NAMALWA (cell line): ENCODE measurements around the gene OCIAD1.
A peak's percentile ranks its signal among the peaks of the same experiment; 100 is the strongest.
"Not testable (repeated sequence)": the region's sequence is repeated elsewhere in the genome, so short reads cannot be mapped to it uniquely, and the experiment has no call there.

Experiments used
- DNase-seq: peaks from one replicate; pipeline ENCODE4 v3.0.0-alpha.2; 2015; ENCODE audit warnings: low spot score

Gene OCIAD1

DNA sequence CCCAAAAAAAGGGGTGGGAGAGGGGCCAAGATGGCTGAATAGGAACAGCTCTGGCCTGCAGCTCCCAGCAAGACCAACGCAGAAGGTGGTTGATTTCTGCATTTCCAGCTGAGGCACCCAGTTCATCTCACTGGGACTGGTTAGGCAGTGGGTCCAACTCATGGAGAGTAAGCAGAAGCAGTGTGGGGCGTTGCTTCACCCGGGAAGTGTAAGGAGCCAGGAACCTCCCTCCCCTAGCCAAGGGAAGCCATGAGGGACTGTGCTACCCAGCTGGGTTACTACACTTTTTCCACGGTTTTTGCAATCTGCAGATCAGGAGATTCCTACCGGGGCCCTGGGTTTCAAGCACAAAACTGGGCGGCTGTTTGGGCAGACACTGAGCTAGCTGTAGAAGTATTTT, 13.9 kb upstream of the OCIAD1 start:
- DNase-seq: no peak

DNA sequence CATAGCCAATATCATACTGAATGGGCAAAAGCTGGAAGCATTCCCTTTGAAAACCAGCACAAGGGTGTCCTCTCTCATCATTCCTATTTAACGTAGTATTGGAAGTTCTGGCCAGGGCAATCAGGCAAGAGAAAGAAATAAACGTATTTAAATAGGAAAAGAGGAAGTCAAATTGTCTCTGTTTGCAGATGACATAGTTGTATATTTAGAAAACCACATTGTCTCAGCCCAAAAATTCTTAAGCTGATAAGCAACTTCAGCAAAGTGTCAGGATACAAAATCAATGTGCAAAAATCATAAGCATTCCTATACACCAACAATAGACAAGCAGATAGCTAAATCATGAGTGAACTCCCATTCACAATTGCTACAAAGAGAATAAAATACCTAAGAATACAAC, 9.5 kb upstream of the OCIAD1 start:
- DNase-seq: not testable (repeated sequence)

DNA sequence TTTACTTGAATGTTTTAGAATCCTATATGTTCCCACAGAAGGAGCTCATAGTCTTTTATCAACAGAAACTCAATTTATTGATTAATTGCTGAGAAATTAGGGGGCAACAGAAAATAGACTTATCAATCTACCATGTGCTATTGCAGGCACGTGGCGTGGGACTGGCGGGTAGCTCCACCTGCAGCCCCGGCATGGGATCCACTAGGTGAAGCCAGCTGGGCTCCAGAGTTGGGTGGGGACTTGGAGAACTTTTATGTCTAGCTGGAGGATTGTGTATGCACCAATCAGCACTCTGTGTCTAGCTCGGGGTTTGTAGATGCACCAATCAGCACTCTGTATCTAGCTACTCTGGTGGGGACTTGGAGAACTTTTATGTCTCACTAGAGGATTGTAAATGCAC, 3.3 kb upstream of the OCIAD1 start:
- DNase-seq: no peak

DNA sequence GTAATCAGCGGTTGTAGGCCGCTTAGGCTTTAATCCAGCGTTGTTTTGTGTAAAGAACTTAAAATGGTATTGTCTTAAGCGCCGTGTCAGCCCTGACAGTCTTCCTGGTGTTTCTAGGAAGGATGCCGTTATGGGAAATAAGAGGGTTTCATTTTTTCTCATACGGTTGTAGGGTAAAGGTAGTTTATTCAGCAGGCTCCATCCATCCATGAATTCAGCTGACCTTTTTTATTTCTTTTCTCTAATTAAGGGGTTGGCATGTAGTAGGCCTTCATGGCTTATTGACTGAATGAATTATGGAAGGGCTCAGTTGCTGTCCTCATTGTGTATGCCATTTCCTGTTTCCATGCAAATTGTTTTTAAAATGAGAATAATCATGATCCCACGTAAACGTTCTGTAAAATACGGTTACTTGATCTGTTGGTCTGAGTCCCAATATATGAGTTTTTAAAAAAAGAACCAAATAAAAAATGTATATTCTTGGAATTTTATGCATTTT, 693 bp downstream of the OCIAD1 start:
- peak; percentile 65 for DNase-seq

DNA sequence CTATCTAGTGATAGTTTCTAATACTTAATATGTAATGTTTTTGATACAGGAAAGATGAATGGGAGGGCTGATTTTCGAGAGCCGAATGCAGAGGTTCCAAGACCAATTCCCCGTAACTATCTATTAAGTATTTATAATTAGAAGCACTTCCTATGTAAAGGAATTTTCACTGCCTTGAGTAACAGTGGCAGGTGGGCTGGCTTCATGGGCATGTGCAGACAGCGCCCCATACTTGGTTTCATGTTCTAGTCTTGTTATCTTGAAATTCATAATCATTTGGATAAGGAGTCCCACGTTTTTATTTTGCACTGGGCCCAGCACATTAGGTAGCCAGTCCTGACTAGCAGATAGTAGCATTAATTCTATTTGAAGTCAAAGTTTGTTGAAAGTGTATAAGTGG, 1.7 kb downstream of the OCIAD1 start:
- DNase-seq: no peak

DNA sequence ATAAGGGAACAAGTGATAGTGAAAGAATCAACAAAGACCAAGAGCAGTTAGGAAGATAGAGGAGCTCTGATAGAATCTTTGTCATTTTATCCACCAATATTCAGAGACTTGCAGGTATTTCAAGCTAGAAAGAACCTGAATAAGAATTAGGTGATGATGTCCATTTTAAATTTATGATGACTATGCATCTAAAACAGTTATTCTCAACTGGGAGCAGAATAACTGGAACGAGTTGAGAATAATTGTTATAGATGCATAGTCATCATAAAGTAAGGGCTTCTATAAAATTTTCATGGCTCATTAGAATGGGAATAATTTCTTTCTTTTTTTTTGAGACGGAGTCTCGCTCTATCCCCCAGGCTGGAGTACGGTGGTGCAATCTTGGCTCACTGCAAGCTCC, 5.8 kb downstream of the OCIAD1 start:
- DNase-seq: no peak

DNA sequence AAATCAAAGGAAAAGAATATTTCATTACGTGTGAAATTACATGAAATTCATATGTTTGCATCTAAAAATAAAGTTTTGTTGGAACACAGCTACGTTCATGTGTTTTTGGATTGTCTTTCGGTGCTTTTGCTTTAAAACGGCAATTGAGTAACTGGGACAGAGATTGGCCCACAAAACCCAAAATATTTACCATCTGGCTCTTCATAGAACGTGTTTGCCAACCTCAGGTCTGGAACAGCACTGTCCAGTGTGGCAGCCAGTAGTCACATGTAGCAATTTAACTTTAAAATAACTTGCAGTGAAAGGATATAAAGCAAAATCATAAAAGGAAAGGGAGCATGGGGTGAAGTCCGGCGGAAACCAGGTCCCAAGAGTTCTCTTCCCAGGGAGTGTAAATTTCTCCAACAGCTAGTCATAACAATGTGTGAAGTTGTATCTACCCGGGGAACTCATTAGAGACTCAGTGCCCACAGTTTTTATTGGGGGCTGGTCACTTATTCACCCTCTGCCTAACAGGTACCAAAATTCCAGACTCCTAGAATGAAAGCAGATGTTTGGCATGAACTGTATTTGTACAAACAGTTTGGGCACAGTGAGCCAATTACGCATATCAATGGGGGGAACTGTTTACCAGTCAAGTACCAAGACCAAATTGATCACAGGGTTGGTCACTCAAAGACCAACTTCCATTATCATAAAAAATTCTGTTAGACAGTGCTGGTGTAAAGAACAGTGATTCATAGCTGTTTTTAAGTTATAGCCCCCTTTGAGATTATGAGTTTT, 10.3 kb downstream of the OCIAD1 start:
- DNase-seq: no peak

DNA sequence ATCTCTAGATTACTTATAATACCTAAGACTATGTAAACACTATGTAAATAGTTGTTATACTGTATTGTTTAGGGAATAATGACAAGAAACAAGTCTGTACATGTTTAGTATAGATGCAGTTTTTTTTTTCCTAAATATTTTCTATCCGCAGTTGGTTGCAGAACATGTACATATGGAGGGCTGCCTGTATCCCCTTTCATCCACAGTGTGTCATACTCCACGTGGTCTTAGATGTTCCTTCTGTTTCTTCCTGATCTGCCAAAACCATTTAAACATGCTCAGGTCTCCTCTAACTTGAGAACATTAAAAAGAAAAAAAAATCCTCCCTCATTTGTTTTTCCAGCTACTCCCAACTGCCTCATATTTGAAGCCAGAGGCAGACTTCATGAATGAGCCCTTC, 14.0 kb downstream of the OCIAD1 start:
- DNase-seq: no peak

DNA sequence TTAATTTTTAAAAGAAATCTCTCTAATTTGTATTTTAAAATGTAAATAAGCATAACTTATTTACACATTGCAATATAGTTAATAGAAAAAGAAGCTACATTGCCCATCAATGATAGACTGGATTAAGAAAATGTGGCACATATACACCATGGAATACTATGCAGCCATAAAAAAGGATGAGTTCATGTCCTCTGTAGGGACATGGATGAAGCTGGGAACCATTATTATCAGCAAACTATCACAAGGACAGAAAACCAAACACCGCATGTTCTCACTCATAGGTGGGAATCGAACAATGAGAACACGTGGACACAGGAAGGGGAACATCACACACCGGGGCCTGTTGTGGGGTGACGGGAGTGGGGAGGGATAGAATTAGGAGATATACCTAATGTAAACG, 17.9 kb downstream of the OCIAD1 start:
- not testable (repeated sequence) for DNase-seq

DNA sequence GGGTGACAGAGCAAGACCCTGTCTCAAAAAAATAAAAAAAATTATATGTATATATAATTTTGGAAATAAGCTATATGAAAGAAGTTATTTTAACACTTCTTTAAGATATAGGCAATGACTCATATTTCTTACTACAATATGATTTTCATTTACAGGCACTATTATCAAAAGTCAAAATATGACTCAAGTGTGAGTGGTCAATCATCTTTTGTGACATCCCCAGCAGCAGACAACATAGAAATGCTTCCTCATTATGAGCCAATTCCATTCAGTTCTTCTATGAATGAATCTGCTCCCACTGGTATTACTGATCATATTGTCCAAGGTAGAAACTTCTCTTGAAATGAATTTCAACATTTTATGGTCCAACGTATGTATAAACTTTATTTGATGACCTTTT, 20.8 kb downstream of the OCIAD1 start:
- no peak for DNase-seq

DNA sequence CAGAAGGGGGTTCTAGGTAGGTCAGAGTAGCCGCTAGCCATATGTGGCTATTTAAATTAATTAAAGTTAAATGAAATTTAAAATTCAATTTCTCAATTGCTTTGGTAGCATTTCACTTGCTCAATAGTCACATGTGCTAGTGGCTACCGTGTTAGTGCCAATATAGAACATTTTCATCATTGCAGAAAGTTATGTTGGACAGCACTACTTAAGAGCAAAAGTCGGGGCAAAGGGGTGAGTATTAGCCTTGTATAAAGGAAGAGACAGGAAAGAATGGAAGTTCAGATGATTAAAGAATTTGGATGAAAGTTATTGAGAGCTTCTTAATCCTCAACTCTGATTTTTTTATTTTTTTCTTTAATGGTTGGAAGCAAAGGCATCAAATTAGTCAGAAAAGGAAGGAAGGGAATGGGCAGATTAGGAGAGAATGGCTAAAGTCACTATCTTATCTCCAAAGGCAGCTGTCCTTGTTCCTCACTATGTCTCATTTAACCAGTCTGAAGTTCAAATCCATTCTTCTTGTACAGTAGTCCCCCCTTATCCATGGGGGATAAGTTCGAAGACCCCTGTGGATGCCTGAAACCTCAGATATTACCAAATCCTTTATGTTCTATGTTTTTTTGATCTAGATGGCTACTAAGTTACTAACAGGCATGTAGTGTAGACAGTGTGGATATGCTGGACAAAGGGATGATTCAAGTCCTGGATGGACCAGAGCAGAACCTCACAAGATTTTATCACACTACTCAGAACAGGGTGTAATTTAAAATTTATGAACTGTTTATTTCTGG, 22.9 kb downstream of the OCIAD1 start:
- DNase-seq: no peak

DNA sequence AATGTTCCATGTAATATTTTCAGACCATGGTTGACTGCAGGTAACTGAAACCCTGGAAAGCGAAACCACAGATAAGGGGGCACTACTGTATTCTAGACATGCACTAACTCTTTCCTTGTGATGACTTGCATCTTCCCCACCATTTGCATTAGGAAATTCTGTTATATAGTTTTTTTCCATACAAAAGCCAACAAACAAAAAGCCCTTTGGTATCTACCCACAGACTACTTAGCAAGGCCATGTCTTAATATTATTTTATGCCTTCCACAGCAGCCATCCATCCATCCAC, 23.5 kb downstream of the OCIAD1 start:
- no peak for DNase-seq

DNA sequence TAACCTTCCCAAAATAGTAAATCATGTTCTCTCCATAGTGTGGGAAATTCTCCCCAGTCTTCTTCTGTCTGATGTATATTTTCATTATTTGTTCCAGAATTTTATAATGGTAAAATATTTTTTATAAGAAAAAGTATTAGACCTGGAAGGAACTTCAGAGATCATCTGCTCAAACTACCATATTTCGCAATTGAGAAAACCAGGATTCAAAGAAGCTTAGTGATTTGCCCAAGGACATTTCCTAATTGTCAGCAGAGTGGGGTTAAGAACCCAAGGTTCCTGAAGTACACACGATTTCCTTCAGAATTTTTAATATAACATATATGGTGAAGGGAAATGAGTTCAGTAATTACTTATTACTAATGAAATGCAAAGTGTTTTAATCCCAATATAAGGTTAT, 24.1 kb downstream of the OCIAD1 start:
- no peak for DNase-seq

DNA sequence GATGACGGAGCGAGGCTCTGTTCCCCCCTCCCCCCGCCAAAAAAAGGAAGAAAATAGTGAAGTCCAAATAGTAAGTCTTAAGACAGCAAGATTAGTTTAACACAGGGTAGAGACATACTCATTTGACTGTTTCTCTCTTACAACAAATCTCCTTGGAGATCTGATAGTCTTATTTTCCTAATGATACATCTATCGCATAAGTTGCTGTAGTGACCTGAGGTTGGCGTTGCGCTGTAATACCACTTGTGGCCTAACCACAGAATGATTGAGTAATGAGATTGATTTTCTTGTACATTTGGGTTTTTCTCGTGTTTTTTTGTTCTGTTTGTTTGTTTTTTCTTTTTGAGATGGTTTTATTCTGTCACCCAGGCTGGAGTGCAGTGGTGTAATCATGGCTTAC, 27.2 kb downstream of the OCIAD1 start:
- DNase-seq: no peak

DNA sequence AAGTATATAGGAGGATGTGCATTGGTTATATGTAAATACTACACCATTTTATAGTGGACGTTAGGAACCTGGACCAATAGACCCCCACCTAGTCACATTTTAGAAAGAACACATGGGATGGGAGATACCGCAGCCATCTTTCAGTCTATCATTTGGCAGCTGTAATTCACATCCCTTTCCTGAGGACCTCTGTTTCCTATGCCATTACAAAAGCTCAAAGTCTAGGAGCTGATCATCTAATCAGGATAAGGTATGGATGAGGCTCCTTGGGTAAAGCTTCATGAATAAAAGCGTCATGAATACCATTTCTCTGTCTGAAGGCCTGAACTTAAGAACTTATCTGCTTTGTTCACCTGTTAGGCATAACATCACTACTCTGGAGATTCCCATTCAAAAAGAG, 31.1 kb downstream of the OCIAD1 start:
- no peak for DNase-seq

DNA sequence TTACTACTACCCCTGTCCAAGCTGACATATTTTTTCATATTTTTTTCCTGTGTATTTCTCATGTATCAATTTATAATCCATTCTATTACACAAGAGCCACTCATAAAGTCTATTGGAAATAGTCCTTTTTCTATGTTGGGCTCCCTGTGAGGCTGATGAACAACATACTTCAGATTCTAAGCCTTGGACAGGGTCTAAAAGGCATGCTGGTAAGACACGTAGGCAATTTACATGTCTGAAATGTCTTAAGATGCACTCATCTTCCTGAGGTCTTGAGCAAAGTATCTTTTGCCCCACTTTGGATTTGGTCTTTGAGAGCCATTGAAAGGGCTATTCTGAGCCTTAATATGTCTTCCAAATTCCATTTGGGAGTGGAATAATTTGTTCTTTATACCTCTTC, 31.8 kb downstream of the OCIAD1 start:
- DNase-seq: no peak

DNA sequence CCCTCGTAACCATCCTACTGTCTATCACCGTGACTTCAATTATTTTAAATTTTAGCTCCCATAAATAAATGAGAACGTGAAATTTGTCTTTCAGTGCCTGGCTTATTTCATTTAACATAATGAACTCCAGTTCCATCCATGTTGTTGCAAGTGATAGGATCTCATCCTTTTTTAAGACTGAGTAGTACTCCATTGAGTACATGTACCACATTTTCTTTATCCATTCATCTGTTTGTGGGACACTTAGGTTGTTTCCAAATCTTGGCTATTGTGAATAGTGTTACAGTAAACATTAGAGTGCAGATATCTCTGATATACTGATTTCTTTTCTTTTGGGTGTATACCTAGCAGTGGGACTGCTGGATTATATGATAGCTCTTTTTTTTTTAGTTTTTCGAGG, 32.8 kb downstream of the OCIAD1 start:
- DNase-seq: no peak

DNA sequence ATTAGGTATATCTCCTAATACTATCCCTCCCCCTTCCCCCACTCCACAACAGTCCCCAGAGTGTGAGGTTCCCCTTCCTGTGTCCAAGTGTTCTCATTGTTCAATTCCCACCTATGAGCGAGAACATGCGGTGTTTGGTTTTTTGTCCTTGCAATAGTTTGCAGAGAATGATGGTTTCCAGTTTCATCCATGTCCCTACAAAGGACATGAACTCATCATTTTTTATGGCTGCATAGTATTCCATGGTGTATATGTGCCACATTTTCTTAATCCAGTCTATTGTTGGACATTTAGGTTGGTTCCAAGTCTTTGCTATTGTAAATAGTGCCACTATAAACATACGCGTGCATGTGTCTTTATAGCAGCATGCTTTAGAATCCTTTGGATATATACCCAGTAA, 33.8 kb downstream of the OCIAD1 start:
- DNase-seq: not testable (repeated sequence)

DNA sequence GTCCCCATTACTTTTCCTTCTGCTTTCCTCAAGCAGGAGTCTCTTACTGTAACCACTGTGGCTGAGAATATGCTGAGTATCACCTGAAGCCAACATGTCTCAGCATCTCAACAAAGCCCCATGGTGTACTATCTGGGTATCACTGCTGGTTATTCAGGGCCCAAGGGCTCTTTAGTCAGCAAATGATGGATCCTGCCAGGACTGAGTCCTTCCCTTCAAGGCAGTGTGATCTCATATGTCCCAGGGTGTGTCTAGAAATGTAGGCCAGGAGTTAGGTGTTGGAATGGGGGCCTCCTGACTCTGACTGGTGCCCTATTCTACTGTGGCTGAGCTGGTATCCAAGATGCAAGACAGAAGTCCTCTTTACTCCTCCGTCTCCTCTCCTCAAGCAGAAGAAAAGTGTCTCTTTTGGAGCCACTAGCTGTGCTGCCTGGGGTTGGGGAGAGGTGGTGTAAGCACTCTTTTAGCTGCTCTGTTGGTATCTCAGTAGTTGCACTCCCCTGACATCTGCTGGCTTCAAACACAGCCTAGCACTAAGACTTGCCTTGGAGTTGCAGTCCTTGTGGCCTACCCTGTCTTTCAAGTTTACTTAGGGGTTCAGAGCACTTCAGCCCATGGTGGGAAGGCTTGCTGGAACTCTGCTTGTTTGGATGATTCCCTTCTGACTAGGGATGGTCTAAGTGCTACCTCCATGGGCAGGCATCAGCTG, 47.1 kb downstream of the OCIAD1 start:
- DNase-seq: no peak

DNA sequence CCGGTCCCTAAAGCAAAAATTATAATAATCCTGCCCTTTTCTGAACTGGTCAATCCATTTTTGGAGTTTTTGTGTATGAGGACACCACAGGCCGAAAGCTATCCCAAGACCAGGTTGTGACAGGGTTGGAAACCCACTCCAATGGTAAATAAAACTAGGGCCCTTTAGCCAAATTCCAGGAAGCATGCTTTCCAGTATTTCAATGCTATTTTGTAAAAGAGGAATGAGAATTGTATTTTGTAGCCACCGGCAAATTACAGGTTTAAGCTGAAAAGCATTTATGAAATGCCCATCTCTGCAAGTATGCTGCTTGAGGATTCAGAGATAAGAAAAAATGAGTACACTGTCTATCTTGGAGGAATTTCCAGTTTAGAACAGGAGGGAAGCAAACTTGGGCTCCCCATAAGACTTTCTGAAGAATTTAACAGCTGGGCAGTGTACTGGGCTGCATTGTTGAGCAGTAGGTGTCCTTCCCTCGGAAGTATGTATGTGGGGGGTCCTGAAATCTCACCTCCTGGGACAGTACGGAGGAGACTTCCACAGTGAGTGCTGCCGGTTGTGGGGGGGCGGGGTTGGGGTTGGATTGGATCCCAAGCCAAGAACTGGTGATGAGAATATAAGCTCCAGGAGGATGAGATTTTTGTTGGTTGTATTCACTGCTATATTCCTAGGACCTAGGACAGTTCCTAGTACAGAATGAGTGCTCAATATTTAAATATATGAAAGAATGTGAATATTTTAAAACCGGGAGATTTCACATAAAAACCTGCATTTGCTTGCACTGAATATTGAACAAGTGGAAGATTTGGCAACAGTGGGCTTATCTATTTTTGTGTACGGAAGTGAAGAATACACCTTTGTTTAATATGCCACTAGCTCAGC, 48.9 kb downstream of the OCIAD1 start:
- no peak for DNase-seq

DNA sequence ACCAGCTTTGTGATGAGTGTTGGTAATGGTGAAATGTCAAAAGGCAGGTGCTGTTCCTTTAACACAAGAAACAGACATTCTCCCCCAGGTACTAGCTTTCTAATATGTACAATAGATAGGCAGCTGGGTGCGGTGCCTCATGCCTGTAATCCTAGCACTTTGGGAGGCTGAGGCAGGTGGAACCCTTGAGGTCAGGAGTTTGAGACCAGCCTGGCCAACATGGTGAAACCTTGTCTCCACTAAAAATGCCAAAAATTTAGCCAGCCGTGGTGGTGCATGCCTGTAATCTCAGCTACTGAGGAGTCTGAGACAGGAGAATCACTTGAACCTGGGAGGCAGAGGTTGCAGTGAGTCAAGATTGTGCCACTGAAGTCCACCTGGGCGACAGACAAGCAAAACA, 50.8 kb downstream of the OCIAD1 start:
- DNase-seq: not testable (repeated sequence)

DNA sequence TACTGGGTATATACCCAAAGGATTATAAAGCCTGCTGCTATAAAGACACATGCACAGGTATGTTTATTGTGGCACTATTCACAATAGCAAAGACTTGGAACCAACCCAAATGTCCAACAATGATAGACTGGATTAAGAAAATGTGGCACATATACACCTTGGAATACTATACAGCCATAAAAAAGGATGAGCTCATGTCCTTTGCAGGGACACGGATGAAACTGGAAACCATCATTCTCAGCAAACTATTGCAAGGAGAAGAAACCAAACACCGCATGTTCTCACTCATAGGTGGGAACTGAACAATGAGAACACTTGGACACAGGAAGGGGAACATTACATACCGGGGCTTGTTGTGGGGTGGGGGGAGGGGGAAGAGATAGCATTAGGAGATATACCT, 58.9 kb downstream of the OCIAD1 start:
- DNase-seq: not testable (repeated sequence)
